ENCODE results near the gene HSD17B3.
A peak's percentile ranks its signal among the peaks of the same experiment; 100 is the strongest.

DNA sequence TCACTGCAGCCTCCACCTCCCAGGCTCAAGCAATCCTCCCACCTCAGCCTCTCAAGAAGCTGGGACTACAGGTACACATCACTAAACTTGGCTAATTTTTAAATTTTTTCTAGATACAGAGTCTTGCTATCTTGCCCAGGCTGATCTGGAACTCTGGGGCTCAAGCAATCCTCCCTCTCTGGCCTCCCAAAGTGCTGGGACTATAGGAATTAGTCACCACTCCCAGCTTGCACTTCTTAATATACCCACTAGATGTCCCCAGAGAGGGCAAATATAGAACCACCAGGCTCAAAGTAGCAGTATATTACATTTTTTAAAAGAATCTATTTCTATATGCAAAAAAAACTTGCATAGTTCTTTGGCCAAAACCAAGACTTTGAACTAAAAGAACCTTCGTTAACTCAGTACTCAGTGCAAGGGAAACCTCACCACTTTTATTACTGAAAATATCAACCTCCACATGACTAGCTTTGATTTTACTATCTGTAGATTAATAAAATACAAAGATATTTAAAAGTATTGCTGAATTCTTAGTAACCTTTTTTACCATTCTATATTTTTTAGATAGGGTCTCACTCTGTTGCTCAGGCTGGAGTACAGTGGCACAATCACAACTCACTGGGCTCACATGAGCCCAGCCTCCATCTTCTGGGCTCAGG is 25.8 kb upstream of the HSD17B3 start:
- TF ChIP-seq, protein P1, sequence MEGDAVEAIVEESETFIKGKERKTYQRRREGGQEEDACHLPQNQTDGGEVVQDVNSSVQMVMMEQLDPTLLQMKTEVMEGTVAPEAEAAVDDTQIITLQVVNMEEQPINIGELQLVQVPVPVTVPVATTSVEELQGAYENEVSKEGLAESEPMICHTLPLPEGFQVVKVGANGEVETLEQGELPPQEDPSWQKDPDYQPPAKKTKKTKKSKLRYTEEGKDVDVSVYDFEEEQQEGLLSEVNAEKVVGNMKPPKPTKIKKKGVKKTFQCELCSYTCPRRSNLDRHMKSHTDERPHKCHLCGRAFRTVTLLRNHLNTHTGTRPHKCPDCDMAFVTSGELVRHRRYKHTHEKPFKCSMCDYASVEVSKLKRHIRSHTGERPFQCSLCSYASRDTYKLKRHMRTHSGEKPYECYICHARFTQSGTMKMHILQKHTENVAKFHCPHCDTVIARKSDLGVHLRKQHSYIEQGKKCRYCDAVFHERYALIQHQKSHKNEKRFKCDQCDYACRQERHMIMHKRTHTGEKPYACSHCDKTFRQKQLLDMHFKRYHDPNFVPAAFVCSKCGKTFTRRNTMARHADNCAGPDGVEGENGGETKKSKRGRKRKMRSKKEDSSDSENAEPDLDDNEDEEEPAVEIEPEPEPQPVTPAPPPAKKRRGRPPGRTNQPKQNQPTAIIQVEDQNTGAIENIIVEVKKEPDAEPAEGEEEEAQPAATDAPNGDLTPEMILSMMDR (conservative IDR thresholded peaks at IDR 0.05; ENCODE audit: low read length) = peak; percentile 81
- TF ChIP-seq EZH2phosphoT487 (IDR thresholded peaks at IDR 0.05; ENCODE audit: borderline replicate concordance) = no peak
